GM18517 (cell line): Measurements from ENCODE around the gene CTLA4.
"Not testable (repeated sequence)": the region's sequence is repeated elsewhere in the genome, so short reads cannot be mapped to it uniquely, and the experiment has no call there.

Source experiments
- ATAC-seq: cut with Tn5 transposase; IDR thresholded peaks from one replicate; pipeline ENCODE4 v1.9.1; 2021; ENCODE audit warnings: mild to moderate bottlenecking, moderate library complexity; ENCODE audit not compliant: unreplicated experiment

The CTLA4 gene

DNA sequence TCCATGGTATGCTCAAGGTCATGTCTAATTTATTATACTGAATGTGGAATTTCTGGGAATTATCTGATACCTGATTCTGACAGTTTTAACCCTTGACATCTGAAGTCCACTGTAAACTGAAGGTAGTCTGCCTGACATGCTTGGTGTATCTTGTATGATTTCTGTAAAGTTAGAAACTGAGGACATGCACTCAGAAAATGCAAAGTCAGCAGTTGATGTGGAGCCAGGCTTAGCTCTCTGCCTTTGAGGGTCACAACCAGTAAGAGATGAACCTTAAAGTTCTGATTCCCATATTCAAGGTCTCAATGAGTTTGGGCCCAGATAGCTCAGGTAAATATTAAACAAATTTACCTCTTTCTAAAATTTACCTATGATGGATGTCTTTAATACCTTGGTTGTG is 12.3 kb upstream of the CTLA4 start:
- ATAC-seq, result no peak

DNA sequence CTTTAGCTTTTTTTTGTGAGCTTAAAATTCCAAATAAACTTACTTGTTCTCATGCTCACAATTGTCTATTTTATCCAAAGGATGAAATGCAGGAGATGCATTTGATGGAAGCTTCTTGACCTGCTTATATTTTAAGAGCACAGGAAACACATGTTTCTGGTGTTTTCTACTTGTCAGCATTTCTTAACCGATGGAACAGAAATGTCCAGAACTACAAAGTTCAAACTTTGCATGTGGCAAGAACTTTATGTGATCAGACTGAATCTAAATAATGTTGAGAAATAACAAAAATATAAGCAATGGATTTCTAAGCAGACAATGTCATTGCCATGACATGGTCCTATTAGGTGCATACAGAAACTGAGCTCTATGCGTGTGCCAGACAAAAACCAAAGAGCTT is 9.9 kb upstream of the CTLA4 start:
- no peak for ATAC-seq

DNA sequence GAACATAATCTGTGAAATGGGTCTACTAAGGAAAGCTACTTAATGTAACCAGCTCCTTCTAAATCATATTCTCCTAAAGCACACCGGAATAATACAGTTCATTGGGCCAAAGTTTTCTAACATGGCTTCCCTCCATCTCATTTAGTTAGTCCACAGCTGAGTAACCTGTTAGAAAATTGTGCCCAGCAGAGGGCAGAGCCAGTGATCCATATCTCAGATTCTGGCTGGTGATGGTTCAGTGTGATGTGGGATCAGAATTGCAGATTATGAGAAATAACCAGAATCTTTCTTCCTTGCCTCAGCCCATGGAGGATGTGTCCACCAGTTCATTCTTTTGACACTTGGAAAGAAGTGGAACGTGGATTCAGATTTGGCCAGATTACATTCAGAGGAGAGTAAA is 9.4 kb upstream of the CTLA4 start:
- ATAC-seq, result no peak

DNA sequence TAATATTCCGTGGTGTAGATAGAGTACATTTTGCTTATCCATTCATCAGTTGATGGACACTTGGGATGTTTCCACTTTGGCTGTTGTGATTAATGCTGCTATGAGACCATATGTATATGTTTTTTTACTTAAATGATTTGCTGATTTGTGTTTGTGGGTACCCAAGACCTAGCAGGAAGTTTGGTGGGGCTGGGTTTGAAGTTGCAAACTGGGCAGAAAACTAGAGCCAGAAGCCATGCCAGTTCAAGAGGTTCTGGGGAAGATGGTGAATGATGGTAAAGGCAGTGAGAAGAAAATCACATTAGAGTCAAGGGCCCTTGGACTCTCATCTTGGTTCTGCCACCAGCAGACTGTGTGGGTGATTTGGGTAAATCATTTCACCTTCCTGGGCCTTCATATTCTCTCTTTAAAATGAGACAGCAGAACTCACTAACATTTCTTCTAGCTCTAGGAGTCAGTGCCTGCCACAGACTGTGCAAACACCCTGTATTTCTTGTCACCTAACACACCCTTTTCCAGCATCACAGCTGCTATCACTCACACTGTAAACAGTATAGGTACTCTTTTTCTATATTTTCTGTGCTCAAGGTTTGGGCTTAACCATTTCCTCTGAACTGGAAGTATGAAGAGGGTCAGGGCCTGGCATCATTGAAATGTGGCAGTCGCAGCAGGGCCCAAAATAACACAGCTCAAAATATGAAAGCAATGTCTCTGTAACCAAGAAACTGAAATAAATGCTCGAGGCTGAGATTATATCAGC is 8.4 kb upstream of the CTLA4 start:
- no peak for ATAC-seq

DNA sequence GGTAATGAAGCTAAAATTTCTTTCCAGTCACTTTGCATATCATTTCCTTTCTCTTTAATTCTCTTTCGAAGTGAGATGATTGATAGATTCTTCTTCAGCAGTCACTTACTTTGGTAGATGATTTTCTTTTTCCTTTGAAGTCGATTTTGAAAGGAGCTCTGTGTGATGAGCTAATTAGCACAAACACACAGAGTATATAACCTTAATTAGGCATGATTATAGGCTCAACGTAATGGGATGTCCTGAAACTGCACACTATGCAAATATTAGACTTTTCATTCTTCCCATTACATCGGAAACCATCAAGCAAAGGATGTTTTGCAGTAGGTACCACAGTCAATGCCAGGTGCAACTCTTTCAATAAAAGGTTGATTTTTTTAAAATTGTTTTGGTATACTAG is 6.4 kb upstream of the CTLA4 start:
- no peak for ATAC-seq

DNA sequence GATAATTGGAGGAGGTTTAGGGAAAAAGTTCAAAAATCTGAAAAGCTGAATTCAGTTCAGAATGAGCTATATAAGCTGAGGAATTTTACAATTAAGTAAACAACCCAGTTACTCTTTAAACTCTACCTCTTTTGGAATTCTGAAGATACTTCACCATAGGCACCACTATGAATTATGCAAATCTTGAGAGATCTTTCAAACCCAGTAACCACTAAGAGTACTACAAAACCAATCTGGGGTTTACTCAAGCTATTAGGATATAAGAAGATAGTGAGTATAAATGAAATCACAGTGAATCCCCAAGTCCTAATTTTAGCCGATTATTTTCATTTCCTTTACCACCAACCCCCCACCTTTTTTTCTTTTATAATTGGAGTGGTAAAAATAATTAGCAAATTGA is 6.0 kb upstream of the CTLA4 start:
- ATAC-seq, result no peak

DNA sequence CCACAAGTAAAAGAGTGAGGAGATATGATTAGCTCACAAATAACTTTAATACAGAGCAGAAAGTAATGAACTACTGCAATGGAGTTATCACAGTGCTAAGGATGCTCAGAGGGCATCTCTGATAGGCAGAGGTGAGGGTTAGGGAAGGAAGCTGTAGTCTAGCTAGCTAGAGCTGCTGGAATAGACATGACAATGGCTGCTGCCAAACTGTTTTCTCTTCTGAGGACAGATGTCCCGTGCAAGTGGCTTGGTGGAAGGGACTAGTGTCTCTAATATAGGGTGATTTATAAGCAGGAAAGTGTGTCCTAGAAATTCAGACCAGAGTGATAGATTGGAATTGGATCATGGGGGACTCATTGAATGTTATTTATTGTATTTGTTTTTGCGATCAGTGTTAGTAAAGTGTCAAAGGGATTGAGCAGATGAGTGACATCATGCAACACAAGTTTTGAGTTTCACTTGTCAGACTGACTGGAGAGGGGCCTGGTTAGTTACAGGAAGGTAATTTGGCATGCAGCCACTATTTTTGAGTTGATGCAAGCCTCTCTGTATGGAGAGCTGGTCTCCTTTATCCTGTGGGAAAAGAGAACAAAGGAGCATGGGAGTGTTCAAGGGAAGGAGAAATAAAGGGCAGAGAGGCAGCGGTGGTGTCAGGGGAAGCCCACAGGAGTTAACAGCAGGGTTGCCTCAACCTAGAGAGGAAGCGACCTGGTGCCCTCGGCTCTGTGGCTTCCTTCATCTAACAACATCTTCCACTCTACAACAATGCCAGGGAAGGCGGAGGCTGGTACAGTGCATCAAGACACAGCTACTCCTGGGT is 1.9 kb downstream of the CTLA4 start:
- ATAC-seq, result no peak

DNA sequence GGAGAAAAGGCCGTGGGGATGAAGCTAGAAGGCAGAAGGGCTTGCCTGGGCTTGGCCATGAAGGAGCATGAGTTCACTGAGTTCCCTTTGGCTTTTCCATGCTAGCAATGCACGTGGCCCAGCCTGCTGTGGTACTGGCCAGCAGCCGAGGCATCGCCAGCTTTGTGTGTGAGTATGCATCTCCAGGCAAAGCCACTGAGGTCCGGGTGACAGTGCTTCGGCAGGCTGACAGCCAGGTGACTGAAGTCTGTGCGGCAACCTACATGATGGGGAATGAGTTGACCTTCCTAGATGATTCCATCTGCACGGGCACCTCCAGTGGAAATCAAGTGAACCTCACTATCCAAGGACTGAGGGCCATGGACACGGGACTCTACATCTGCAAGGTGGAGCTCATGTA is 2.9 kb downstream of the CTLA4 start:
- ATAC-seq, result no peak

DNA sequence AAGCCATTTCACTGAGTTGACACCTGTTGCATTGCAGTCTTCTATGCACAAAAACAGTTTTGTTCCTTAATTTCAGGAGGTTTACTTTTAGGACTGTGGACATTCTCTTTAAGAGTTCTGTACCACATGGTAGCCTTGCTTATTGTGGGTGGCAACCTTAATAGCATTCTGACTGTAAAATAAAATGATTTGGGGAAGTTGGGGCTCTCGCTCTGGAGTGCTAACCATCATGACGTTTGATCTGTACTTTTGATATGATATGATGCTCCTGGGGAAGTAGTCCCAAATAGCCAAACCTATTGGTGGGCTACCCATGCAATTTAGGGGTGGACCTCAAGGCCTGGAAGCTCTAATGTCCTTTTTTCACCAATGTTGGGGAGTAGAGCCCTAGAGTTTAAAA is 3.4 kb downstream of the CTLA4 start:
- ATAC-seq, result no peak

DNA sequence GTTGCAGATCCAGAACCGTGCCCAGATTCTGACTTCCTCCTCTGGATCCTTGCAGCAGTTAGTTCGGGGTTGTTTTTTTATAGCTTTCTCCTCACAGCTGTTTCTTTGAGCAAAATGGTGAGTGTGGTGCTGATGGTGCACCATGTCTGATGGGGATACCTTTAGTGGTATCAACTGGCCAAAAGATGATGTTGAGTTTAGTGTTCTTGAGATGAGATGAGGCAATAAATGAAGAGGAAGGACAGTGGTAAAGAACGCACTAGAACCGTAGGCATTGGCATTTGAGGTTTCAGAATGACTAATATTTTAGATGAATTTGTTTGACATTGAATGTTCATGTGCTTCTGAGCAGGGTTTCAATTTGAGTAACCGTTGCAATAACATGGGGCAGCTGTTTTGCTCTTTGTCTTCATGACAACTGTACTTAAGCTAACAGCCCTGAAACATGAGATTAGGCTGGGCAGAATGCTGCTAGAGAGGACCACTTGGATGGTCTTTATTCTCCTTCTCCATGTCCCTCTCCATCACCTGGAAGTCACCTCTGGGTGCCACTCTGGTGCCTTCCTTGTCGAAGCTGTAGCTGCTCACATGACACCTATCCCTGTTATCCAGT is 3.9 kb downstream of the CTLA4 start:
- ATAC-seq, result peak; percentile 96

DNA sequence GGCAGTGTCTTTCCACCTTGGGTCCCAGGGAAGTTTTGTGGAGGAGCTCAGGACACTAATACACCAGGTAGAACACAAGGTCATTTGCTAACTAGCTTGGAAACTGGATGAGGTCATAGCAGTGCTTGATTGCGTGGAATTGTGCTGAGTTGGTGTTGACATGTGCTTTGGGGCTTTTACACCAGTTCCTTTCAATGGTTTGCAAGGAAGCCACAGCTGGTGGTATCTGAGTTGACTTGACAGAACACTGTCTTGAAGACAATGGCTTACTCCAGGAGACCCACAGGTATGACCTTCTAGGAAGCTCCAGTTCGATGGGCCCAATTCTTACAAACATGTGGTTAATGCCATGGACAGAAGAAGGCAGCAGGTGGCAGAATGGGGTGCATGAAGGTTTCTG is 5.9 kb downstream of the CTLA4 start:
- ATAC-seq, result no peak

DNA sequence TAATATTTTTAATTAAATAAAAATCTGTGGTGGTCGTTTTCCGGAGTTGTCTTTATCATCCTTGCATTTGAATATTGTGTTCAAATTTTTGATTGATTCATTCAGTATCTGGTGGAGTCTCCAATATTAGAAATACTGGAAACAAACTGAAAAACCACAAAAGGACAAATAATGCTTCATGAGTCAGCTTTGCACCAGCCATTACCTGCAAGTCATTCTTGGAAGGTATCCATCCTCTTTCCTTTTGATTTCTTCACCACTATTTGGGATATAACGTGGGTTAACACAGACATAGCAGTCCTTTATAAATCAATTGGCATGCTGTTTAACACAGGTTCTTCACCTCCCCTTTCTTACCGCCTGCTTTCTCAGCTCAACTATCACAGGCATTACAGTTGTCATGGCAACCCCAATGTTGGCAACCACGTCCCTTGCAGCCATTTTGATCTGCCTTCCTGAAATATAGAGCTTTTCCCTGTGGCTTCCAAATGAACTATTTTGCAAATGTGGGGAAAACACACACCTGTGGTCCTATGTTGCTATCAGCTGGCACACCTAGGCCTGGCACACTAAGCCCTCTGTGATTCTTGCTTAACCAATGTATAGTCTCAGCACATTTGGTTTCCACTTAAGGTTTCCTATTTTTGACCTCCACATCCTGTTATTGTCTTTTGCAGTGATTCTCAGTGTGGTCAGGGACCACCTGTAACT is 6.5 kb downstream of the CTLA4 start:
- no peak for ATAC-seq

DNA sequence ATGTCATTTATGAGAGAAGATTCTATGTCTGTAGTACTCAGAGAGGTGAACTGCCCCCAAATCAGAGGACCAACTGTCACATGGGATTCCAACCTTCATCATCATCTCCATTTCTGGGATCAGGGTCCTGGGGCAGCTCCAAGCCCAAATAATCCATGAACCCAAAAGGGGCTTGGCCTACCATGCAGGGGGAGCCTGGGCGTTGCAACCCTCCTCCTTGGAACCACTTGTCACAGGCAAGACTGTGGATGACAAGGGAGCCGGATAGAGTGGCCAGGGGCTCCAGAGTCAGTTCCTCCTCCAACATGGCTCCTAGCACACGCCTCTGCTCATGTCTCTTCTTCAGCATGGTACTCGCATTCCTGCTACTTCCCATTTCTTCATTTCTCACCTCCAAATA is 7.9 kb downstream of the CTLA4 start:
- ATAC-seq, result no peak

DNA sequence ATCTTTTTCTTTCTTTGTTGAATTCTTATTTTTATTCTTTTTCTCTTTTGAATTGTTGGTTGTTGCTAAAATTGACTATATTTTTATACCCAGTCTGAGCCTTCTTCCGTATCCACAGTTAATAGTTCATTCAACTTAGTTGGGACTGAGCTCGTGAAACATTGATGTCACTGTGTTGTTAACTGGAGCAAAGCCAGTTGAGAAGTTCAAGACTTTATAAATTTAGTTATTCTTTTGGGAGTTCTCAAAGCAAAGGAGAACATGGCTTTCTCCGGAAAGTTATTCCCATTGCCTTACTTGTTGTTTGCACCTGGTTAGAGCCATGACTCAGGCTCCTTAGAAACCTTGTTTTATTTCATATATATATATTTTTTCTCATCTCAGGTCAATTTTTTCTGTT is 8.8 kb downstream of the CTLA4 start:
- no peak for ATAC-seq

DNA sequence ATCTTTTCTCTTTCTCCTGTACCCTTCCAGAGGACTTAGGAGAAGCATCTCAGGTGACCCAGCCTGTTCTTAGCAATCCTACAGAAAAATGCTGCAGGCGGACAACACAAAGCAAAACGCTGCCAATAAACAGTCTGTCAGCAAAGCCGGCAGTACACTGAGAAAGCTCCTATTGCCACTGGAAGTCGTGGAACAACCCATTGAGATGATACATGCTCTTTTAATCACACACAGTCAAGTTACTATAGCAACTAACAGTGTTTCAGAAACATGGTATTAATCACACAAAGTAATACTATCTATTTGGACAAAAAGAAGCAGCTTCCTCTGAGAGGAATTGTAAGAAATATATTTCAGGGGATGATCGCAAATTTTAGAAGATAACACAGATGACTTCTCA is 10.5 kb downstream of the CTLA4 start:
- no peak for ATAC-seq

DNA sequence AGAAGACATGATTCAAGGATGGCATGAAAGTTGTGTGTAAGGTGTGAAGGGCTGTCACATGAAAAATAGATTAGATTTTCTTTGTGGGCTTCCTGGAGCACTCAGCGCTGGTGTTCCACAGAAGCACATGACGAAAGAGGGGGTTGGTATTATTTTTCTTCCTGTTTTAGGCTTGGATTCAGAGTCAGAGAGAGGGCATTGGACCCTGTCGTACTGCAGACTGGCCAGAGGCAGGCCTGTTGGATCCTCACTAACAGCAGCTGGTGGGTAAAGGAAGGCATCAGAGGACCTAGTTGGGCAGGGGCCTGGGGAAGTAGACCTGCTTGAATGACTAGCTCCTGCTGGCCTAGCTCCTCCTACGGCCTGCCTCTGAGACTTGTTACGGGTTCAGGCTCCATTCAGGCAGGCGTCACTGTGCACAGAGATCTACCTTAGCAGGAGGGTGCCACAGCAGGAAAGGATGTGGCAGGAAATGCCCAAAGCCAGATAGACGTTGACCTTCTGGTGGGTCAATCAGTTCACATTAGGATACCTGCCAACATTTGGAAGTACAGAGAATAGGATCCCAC is 13.1 kb downstream of the CTLA4 start:
- ATAC-seq, result no peak

DNA sequence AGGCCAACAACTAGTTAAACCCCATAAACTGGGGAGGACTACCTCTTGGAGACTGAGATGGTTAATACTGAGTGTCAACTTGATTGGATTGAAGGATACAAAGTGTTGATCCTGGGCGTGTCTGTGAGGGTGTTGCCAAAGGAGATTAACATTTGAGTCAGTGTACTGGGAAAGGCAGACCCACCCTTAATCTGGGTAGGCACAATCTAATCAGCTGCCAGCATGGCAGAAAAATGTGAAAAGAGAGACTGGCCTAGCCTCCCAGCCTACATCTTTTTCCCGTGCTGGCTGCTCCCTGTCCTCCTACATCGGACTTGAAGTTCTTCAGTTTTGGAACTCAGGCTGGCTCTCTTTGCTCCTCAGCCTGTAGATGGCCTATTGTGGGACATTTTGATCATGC is 13.6 kb downstream of the CTLA4 start:
- not testable (repeated sequence) for ATAC-seq

DNA sequence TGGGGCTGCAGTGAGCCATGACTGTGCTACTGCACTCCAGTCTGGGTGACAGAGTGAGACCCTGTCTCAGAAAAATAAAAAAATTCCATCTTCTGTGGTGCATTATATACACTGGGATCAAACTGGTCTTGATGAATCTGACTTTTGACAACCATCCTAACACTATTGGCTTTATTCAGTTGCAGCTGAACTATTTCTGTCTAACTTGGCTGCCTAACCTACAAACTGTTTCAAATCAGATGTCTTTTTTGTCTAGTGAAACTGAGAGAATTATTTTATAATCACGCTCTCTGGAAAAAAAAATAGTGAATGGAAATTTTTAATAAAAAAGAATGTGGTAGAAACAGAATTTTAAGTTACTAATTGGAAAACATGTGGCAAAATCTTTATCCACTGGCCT is 15.0 kb downstream of the CTLA4 start:
- no peak for ATAC-seq

DNA sequence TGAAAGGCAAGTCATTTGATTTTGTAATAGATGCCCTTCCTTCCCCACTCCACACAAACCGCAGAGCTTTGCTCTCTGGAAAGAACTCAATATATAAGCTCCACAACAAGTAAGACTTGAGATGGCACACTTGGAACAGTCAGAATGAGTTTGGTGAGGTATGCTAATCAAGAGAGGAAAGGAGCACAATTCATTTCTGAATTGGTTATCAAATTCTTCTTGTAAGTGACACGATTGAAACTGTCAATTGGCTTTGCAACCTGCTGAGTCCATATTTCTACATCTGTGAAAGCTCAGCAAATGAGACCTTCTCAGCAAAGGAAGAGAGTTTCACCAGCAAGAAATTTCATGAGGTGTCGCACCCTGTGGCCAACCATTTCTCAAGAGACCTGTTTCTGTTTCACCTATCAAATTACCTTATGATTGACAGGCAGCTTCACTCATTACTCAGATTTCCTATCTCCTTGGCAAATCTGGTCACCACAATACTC is 19.1 kb downstream of the CTLA4 start:
- ATAC-seq, result no peak

DNA sequence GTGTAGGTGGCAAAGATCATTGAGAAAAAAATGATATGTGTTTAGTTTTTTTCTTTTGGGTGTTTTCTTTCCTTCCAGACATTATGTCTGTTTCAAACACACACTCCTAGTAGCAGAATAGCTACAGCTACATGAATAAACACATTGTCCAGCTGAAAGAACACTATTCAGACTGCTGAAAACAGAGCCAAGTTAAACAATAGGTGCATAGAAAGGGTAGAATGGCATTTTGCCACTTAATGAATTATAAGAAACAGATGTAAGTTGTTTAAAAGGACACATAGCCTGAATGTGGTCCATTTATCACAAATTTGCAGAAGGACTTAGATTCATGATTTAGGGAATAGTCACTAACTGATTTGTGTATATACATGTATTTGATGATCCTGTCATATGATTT is 20.1 kb downstream of the CTLA4 start:
- no peak for ATAC-seq

DNA sequence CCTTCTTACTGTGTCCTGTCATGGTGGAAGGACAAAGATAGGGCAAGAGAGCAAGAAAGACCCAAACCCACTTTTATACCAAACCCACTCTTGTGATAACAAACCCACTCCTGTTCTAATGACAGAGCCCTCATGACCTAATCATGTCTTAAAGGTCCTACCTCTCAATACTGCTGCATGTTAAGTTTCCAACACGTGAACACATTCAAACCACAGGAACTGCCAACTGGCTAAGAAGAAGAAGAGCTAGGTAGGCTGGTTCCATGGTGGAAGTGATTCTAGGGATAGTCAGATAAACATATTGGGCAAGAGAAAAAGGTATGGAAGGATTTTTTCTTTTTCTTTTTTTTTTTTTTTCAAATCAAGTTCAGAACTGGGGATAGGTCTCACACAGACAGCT is 22.0 kb downstream of the CTLA4 start:
- ATAC-seq, result no peak
